Upper lobe of left lung (tissue), 4 donors: Measurements from ENCODE around the gene PSG1.
"Not testable (repeated sequence)": the region's sequence is repeated elsewhere in the genome, so short reads cannot be mapped to it uniquely, and the experiment has no call there.

Source experiments
- EP300 ChIP-seq, 4 donors: sonication (generic); formaldehyde crosslinking; IDR thresholded peaks; one replicate each; pipeline ENCODE4 v1.5.1; 2017; ENCODE audit warnings: antibody characterized with exemption in 4 of 4, control low read depth in 2 of 4
- POLR2A ChIP-seq, 4 donors: fragments of 450-650 bp; IDR thresholded peaks; one replicate each; pipeline ENCODE4 v1.5.1; 2016 to 2017; ENCODE audit warnings: antibody characterized with exemption in 4 of 4, mild to moderate bottlenecking in 2 of 4
- POLR2AphosphoS5 ChIP-seq, 2 donors: sonication (generic); formaldehyde crosslinking; IDR thresholded peaks; one replicate each; pipeline ENCODE4 v1.5.1; 2017; ENCODE audit warnings: antibody characterized with exemption in 2 of 2
- TF ChIP-seq, protein P1 (sequence below), 6 experiments: fragments of 450-650 bp in 4 of 6; fragments of 200-600 bp in 2 of 6; sonication (generic) in 2 of 6; IDR thresholded peaks; one replicate each; pipeline ENCODE4 v1.5.1; 2016 to 2019; ENCODE audit warnings: antibody characterized with exemption in 6 of 6

DNA sequence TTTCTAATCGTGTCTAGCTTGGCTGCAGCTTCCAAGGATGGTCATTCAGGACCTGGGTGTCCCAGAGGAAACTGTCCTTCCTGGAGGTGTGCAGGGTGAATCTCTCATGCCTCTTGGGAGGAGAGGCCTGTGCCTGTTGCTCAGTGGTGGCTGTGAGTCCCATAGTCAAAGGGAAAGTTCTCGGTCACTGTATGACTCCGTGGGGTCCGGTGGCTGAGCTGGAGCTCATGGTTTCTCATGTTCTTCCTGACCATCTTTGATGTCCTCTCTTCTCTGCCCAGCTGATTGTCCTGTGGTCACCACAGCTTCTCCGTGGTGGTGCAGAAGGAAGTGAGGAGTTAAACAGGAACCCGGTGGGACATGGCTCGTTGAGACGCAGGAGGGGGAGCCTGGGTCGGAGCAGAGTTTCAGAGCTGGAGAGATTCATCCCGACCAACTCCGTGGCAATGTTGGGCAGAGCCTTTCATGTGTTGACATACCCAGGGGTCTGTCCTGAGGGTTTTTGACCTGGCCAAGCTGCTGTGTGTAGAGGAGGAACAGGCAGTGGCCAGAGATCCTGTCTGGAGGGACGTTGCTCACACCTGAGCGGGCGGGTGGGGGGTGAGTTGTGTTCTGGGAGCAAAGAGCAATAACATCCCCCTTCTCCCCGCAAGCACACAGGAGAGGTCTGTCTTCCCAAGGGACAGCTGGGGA lies 39.0 kb upstream of the PSG1 start:
- TF ChIP-seq, protein P1, sequence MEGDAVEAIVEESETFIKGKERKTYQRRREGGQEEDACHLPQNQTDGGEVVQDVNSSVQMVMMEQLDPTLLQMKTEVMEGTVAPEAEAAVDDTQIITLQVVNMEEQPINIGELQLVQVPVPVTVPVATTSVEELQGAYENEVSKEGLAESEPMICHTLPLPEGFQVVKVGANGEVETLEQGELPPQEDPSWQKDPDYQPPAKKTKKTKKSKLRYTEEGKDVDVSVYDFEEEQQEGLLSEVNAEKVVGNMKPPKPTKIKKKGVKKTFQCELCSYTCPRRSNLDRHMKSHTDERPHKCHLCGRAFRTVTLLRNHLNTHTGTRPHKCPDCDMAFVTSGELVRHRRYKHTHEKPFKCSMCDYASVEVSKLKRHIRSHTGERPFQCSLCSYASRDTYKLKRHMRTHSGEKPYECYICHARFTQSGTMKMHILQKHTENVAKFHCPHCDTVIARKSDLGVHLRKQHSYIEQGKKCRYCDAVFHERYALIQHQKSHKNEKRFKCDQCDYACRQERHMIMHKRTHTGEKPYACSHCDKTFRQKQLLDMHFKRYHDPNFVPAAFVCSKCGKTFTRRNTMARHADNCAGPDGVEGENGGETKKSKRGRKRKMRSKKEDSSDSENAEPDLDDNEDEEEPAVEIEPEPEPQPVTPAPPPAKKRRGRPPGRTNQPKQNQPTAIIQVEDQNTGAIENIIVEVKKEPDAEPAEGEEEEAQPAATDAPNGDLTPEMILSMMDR (IDR thresholded peaks at IDR 0.05): not testable (repeated sequence)
- not testable (repeated sequence) for TF ChIP-seq POLR2A, POLR2AphosphoS5, EP300 (IDR thresholded peaks at IDR 0.05)
